Testis (tissue), 3 donors: Measurements from ENCODE around the gene PLEKHA7. TPM values are rescaled to one million over a fixed set of nuclear protein-coding genes. Genes with fewer than 3 reads are reported as not detected.

Experiments
- DNase-seq: peaks from one replicate; pipeline ENCODE4 v3.0.0-alpha.2; 2019
- H3K27ac ChIP-seq, 2 donors: fragments of 200-600 bp; sonication (generic); one replicate each; pipeline ENCODE4 v1.5.1; 2019
- H3K27me3 ChIP-seq: fragments of 200-600 bp; sonication (generic); one replicate; pipeline ENCODE4 v1.5.1; 2019
- H3K36me3 ChIP-seq: fragments of 200-600 bp; sonication (generic); one replicate; pipeline ENCODE4 v1.5.1; 2017; ENCODE audit warnings: low read depth; ENCODE audit errors: missing control alignments
- H3K4me1 ChIP-seq: fragments of 200-600 bp; sonication (generic); one replicate; pipeline ENCODE4 v1.5.1; 2019
- H3K4me3 ChIP-seq, 2 donors: fragments of 200-600 bp; sonication (generic); one replicate each; pipeline ENCODE4 v1.5.1; 2017 to 2019
- H3K9me3 ChIP-seq: fragments of 200-600 bp; sonication (generic); one replicate; pipeline ENCODE4 v1.5.1; 2017
- POLR2A ChIP-seq: fragments of 450-650 bp; IDR thresholded peaks from one replicate; pipeline ENCODE4 v1.6.1; 2017; ENCODE audit warnings: antibody characterized with exemption, mild to moderate bottlenecking, moderate library complexity
- WGBS, 2 donors: methylation state at CpG; one replicate each; pipeline ENCODE4 v1.1.5; 2018; 5-methylcytosine and 5-hydroxymethylcytosine counted together
- intact Hi-C: fragments of 100-400 bp; cut with DNase I; formaldehyde crosslinking; loops from one replicate; pipeline ENCODE4 v1.15.1; 2023; ENCODE audit warnings: low total_unique reads
- polyA plus RNA-seq: library from polyadenylated mRNA; stranded (reverse); fragments of 350-450 nt; fragmentation: Illumina TruSeq; extraction: RNeasy Lipid Tissue Mini Kit (QIAGEN cat#74804); gene quantifications from one replicate; pipeline ENCODE4 v1.2.3, GENCODE V29; 2014; ENCODE audit warnings: low read depth, low replicate concordance; ENCODE audit not compliant: insufficient read depth
- total RNA-seq, 2 donors: library from RNA; depleted of rRNA; stranded (reverse); fragments of >200 nt; gene quantifications; one replicate each; pipeline ENCODE4 v1.2.3, GENCODE V29; 2016
- TF ChIP-seq, protein P1 (sequence below), 3 experiments: fragments of 450-650 bp in 2 of 3; fragments of 200-600 bp in 1 of 3; sonication (generic) in 1 of 3; IDR thresholded peaks; one replicate each; pipeline ENCODE4 v1.5.1; 2016 to 2019; ENCODE audit warnings: antibody characterized with exemption in 3 of 3, mild to moderate bottlenecking in 2 of 3, moderate library complexity in 1 of 3

Gene PLEKHA7
- total and polyA plus RNA-seq, 3 donors from 2014 or later: 33.0 to 64.9 (median 63.9) TPM

DNA sequence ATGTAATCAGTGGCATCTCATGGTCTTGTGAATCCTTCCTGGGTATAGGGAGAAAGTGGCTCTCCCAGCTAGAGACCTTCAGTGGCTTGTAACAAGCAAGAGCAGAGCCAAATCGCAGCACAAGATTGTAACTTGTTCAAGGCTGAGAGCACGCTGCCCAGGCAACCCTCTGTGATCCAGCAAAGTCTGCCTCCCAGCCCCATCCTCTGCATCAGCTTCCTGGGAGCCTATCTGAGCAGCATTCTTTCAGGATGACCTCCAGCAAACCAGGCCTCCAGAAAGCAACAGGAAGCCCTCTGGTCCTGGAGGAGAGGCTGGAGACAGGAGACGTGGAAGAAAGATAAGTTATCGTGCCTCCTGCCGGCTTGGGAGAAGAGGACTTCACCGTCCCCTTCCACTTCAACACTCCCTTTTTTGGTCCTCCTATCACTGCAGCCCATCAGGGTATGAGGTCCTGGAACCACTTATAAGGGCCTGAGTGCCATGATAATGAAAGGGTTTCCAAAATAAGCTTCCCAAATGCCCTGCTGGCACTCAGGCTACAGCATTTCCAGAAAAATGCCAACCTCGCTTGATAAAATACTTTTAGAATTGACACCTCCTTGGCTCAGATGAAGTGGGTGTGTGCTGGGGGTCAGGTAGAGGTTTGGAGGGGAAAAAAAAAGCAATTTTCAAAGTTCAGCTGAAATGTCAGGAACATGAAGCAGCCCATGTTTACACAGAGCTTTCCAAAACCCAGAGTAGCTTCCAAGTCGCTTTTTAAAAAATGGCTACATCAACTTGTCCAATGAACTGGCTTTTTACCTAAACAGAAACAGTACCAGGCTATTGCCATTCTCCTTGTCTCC is 80.2 kb downstream of the PLEKHA7 start:
- peak; percentile 92 for DNase-seq
- TF ChIP-seq, protein P1, sequence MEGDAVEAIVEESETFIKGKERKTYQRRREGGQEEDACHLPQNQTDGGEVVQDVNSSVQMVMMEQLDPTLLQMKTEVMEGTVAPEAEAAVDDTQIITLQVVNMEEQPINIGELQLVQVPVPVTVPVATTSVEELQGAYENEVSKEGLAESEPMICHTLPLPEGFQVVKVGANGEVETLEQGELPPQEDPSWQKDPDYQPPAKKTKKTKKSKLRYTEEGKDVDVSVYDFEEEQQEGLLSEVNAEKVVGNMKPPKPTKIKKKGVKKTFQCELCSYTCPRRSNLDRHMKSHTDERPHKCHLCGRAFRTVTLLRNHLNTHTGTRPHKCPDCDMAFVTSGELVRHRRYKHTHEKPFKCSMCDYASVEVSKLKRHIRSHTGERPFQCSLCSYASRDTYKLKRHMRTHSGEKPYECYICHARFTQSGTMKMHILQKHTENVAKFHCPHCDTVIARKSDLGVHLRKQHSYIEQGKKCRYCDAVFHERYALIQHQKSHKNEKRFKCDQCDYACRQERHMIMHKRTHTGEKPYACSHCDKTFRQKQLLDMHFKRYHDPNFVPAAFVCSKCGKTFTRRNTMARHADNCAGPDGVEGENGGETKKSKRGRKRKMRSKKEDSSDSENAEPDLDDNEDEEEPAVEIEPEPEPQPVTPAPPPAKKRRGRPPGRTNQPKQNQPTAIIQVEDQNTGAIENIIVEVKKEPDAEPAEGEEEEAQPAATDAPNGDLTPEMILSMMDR (IDR thresholded peaks at IDR 0.05): no peak
- no peak for TF ChIP-seq POLR2A
- Histone ChIP-seq H3K27ac (peak overlapping the region; percentile 12 to 50), H3K9me3 (no peaks in the 10 kb centered on the region), H3K4me1 (peaks cover 30% of the 10 kb centered on the region), H3K4me3 (no peak overlapping the region), H3K27me3 (no peaks in the 10 kb centered on the region), H3K36me3 (no peaks in the 10 kb centered on the region)
- intact Hi-C loops: no loop called here
- WGBS, 2 donors: 51 to 59% methylated on average over 7 to 8 of the region's 8 CpGs

- H3K36me3 ChIP-seq: no peaks in the 10 kb centered on the region
- WGBS, 2 donors: 25 to 36% methylated on average over 1 of the region's 1 CpG
- TF ChIP-seq, protein P1 (IDR thresholded peaks at IDR 0.05): no peak
- no peak for TF ChIP-seq POLR2A
- peaks cover 30% of the 10 kb centered on the region for H3K4me1 ChIP-seq
- H3K4me3 ChIP-seq: no peak overlapping the region
- no peaks in the 10 kb centered on the region for H3K9me3 ChIP-seq
- intact Hi-C loops: no loop called here
- H3K27ac ChIP-seq: peak overlapping the region; percentile 25 to 50
- DNase-seq: no peak
- no peaks in the 10 kb centered on the region for H3K27me3 ChIP-seq
These were observed 80.9 kb downstream of the PLEKHA7 start for GRCh38 chr11:16933291-16933690.

- TF ChIP-seq, protein P1 (IDR thresholded peaks at IDR 0.05): no peak
- TF ChIP-seq POLR2A: no peak
- Histone ChIP-seq H3K27me3 (no peaks in the 10 kb centered on the region), H3K9me3 (no peaks in the 10 kb centered on the region), H3K27ac (no peak overlapping the region), H3K4me3 (no peak overlapping the region), H3K36me3 (no peaks in the 10 kb centered on the region), H3K4me1 (peaks cover 19% of the 10 kb centered on the region)
- intact Hi-C loops: no loop called here
- WGBS, 2 donors: 75 to 92% methylated on average over 4 of the region's 4 CpGs
- DNase-seq: no peak
These were observed 86.2 kb downstream of the PLEKHA7 start for GRCh38 chr11:16928044-16928443.

- no peak for DNase-seq
- intact Hi-C loops: no loop called here
- 81 to 84% methylated on average over 9 of the region's 9 CpGs for WGBS, 2 donors
These were observed 87.2 kb downstream of the PLEKHA7 start for GRCh38 chr11:16926883-16927626.

More at GRCh38 chr11:16926883-16927626, 87.2 kb downstream of the PLEKHA7 start:
- no peak for TF ChIP-seq POLR2A
- TF ChIP-seq, protein P1 (IDR thresholded peaks at IDR 0.05): no peak
- Histone ChIP-seq H3K9me3 (no peaks in the 10 kb centered on the region), H3K27ac (no peak overlapping the region), H3K4me1 (peaks cover 13% of the 10 kb centered on the region), H3K27me3 (no peaks in the 10 kb centered on the region), H3K4me3 (no peak overlapping the region), H3K36me3 (no peaks in the 10 kb centered on the region)
